Non-pigmented ciliary epithelial cell (primary cell): Measurements from ENCODE around the gene TIE1.
"Not testable (repeated sequence)": the region's sequence is repeated elsewhere in the genome, so short reads cannot be mapped to it uniquely, and the experiment has no call there.

Experiments used
- DNase-seq: peaks from one replicate; pipeline ENCODE4 v3.0.0-alpha.2; 2010; ENCODE audit warnings: low read depth

TIE1 gene

DNA sequence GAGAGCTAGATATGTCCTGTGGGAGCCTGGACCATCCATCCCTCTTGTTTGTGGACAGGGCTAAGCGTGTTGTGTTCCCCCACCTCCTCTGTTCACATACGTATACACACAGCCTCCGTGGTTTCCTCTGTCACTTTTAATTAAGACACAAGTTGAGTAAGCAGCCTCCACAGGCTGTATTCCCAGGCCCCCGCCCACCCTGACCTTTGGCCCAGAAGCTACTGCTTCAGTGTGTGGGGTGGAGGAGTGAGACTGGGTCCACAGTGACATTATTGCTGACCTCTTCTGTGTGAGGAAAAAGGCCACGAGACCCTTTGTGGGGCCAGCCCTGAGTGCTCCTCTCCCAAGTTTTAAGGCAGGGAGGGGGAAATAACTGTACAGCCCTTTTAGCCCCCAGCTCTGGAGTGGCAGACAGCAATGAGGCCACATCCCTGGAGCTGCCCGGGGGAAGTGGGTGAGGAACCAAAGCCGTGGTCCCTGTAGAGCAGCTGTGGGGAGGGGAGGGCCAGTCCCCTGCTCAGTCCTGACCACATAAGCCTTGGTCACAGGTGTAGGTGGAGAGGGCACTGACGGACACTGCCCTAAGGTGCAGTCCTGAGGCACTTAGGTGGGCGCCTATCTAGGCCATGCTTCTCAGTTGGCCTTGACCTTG is 62.6 kb downstream of the TIE1 start:
- no peak for DNase-seq

DNA sequence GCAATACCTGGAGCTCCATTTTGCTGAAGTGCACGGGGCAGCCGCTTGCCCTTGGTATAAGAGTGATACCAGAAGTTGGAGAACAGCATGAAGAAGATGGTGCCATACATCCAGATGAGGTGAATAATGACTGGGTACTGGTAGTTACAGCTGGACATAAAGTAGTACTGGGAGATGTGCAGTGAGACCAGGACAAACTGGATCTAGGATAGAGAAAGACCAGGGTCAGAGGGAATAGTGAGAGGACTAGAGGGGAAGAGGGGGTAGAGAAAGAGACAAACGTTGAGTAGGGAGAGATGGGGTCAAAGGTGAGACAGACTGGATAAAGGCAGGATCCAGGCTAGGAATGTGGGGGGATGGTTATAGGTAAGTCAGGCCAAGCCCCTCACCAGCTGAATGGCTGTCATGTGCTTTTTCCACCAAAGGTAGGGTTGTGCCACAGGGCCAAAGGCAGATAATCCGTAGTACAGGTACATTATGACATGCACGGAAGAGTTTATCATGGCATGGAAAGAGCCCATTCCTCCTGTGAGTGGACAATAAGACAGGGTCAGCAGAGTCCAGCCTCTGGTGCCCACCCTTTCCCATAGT is 63.2 kb downstream of the TIE1 start:
- DNase-seq = no peak

DNA sequence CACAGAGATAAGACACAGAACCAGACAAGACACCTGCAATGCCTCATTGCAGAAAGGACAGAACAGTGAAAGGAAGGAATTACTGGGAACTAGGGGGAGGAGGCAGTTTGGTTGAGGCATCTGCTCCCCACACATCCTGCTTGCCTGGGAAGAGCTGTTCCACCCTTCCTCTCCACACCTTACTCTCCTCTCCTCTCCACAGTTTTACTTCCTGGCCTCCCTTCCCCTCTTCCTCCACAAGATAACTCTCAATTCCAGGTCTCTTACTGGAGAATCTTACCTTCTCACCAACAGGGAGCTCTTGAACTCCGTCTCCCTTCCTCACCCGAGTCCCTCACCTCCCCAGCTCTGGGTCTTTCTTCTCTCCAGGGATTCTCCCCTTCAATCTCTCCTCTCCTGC is 64.9 kb downstream of the TIE1 start:
- no peak for DNase-seq

DNA sequence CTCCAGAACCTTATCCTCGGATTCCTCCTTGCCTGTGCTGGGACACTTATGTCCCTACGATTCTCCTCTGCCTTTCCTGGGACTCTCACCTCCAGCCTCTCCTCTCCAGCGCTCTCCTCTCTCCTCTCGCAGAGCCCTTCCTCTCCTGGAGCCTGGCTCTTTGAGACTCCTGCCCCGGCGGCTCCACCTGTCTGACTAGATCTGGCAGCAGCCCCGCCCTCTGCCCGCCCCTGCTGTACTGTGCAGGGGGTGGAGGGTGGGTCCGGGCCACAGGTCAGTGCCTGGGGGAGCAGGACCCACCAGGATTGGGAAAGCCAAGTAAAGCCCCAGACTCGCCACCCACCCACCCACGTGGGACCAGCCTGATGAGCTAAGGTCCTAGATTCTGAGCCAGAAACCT is 65.4 kb downstream of the TIE1 start:
- no peak for DNase-seq

DNA sequence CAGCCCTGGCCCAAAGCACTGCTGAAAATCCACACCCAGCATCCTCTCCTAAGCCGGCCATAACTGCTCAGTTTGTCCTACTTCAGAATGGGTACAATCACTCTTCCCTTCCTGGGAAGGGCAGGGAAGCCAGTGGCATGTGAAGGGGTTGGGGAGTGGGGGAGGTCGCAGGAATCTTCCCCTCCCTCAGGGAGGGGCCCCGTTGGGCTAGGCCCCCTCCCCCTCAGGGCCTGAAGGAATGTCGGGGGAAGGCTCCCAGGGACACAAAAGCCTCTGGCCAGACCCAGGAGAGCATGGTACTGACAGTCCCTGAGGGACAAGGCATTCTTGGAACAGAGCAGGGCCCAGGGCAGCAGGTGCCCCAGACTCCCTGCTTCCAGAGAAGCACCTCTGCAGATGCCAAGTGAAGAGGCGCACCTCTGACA is 65.8 kb downstream of the TIE1 start:
- DNase-seq = no peak

DNA sequence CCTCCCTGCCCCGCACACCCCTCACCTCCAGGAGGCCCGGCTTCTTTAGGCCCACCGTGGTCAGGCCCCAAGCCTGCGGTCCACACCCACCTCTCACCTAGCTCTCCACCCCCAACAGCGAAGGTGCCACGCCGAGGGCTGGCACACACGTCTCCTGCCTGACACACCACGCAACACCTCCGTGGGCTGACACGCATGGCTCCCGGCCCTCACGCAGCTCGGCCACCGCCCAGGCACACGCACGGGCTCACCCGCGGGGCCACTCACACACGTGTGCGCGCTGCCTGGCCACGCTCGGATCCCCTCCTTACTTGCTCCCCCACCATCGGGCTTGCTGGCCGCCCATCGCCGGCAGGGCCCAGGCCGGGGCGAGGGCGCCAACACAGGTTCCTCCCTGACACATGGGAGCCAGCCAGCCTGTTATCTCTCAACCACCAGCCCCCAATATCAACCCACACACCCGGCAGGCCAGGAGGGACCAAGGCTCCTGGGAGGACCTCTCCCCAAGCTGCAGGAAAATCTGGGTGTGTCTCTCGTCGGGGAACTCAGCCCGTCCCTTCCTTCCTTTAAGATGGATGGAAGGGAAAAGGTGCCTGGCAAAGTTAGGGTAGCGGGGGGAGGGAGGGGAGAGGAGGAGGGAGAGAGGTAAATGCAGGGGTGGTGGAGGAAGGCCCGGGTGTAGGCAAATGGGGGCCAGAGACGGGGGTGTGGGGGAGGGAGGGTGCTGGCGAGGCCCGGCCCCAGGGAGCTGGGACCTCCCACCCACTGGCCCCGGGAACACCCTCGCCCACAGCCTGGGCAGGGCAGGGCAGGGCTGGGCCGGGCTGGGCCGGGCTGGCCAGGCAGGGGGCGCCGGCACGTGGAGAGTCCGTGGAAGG is 66.5 kb downstream of the TIE1 start:
- DNase-seq = no peak

DNA sequence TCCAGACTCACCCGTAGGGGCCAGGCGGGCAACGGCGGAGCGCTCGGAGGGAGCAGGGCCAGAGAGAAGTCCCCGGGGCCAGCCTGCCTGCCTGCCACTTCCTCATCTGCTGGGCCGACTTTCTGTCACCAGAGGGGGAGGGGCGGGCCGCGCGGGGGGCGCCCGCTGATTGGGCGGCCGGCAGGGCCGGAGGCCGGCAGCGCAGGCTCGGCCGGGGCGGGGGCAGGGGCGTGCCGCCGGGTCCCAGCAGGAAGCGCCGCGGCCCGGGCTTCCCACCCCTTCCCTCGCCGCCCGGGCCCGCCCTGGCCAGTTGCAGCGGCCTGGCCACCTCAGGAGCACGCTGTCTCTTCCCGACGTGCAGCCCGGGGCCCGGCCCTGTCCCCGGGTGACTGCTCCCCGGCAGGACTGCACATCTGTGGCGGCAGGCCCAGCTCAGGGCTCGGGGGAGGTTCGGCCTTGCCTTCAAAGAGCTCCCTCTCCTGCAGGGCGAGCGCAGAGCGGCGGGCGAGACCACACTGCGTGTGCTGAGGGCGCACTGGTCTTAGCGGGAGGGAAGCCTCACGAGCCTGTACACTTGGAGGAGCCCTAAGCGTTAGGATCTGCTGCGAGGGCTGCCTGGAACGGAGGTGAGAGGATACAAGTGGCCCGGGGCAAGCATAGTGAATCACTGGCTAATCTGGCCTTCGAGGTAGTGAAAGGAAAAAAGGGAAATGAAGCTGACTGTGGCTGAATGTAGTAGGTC is 67.3 kb downstream of the TIE1 start, which contains the start of gene ELOVL1:
TSS of gene ELOVL1 (minus strand) at position 108 of the 742 bp plus-strand sequence. CDS start 2,402 bp downstream, outside the sequence.
- DNase-seq = no peak

DNA sequence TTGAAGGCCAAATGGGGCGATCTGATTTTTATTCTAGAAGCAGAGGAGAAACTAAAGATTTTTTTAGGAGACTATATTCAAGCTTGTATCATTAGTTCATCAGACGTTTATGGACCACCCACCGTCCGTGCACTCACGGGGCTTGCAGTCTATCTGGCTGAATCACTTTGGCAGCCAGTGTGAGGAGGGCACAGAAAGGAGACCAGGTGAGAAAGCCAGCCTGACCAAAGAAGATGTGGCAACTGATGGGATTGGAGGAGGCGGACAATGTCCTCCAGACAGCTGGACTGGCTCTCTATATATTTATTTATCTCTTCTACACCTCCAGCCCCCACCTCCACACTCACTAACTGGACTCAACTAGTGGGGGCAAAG is 67.9 kb downstream of the TIE1 start:
- no peak for DNase-seq

DNA sequence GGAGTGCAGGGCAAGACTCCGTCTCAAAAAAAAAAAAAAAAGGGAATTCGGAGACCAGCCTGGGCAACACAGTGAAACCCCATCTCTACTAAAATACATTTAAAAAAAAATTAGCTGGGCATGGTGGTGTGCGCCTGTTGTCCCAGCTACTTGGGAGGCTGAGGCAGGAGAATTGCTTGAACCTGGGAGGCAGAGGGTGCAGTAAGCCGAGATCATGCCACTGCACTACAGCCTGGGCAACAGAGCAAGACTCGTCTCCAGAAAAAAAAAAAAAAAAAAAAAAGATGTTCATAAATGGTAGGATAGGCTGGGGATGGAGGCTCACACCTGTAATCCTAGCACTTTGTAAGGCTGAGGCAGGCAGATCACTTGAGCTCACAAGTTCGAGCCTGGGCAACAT is 69.0 kb downstream of the TIE1 start:
- not testable (repeated sequence) for DNase-seq

DNA sequence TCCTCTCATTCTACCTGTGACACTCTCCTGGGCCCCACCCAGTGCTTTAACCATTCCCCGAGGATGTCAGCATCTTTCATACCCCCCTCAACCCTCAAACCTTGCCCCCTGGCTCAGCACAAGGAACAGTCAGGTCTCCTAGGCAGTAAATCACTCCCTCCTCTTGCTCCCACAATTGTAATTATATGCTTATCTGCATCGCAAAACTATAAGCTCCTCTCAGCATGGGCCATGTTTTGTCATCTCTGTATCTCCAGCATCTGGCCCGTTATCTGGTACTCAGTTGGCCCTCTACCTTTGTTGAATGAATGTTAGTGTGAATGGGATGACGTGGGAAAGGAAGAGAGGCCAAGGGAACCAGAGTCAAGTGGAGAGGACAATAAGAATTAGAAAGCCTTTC is 69.8 kb downstream of the TIE1 start:
- DNase-seq = no peak

DNA sequence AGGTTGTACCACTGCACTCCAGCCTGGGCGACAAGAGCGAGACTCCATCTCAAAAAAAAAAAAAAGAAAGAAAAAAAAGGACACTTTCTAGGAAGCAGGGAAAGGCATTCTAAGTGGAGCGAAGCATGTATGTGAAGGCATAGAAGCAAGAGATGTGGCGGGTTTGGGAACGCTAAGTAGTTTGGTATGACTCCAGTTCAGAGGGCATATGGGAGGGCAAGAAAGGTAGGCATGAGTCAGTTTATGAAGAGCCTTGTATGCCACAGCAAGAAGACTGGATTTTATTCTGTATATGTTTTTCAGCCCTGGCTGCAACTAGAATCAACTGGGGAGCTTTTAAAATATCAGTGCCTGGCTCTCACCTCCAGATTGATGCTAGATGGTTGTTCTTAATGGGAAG is 71.4 kb downstream of the TIE1 start:
- DNase-seq = no peak
